H9 (cell line): ENCODE measurements around the gene EMB. TPM values are rescaled to one million over a fixed set of nuclear protein-coding genes. Genes with fewer than 3 reads are reported as not detected.
A peak's percentile ranks its signal among the peaks of the same experiment; 100 is the strongest.
"Not testable (repeated sequence)": the region's sequence is repeated elsewhere in the genome, so short reads cannot be mapped to it uniquely, and the experiment has no call there.

ENCODE experiments used
- DNase-seq: peaks from one replicate; pipeline ENCODE4 v3.0.0-alpha.2; 2017
- H2AFZ ChIP-seq: one replicate; pipeline ENCODE4 v1.6.1; 2013; ENCODE audit warnings: mild to moderate bottlenecking, low read length, control low read depth, moderate library complexity
- H2AK5ac ChIP-seq: 2 replicates; pipeline ENCODE4 v1.6.1; 2013; ENCODE audit warnings: low read length, control low read depth, mixed read lengths; ENCODE audit not compliant: insufficient read length
- H2BK120ac ChIP-seq: one replicate; pipeline ENCODE4 v1.6.1; 2013; ENCODE audit warnings: low read depth, mild to moderate bottlenecking, low read length, control low read depth, inconsistent platforms; ENCODE audit not compliant: poor library complexity, severe bottlenecking
- H2BK12ac ChIP-seq: 2 replicates; pipeline ENCODE4 v1.6.1; 2013; ENCODE audit warnings: low read length, control low read depth, mixed read lengths, low read depth; ENCODE audit not compliant: insufficient read length
- H2BK15ac ChIP-seq: 2 replicates; pipeline ENCODE4 v1.6.1; 2013; ENCODE audit warnings: low read depth, low read length, control low read depth
- H2BK20ac ChIP-seq: one replicate; pipeline ENCODE4 v1.6.1; 2013; ENCODE audit warnings: low read depth, mild to moderate bottlenecking, low read length, control low read depth, inconsistent platforms; ENCODE audit not compliant: poor library complexity, severe bottlenecking
- H2BK5ac ChIP-seq: 2 replicates; pipeline ENCODE4 v1.6.1; 2013; ENCODE audit warnings: low read length, control low read depth, mixed read lengths; ENCODE audit not compliant: insufficient read length
- H3K14ac ChIP-seq: 2 replicates; pipeline ENCODE4 v1.6.1; 2013; ENCODE audit warnings: low read length, control low read depth; ENCODE audit not compliant: insufficient read depth
- H3K18ac ChIP-seq: 2 replicates; pipeline ENCODE4 v1.6.1; 2013; ENCODE audit warnings: low read depth, mild to moderate bottlenecking, mixed read lengths, low read length, control low read depth; ENCODE audit not compliant: insufficient read length
- H3K23ac ChIP-seq: 2 replicates; pipeline ENCODE4 v1.6.1; 2013; ENCODE audit warnings: low read length, control low read depth, mixed read lengths, low read depth; ENCODE audit not compliant: insufficient read length
- H3K23me2 ChIP-seq: 2 replicates; pipeline ENCODE4 v1.6.1; 2013; ENCODE audit warnings: low read depth, mild to moderate bottlenecking, mixed read lengths, low read length, control low read depth; ENCODE audit not compliant: insufficient read length, poor library complexity, severe bottlenecking
- H3K27ac ChIP-seq: 2 replicates; pipeline ENCODE4 v1.5.1; 2013; ENCODE audit warnings: low read length, control low read depth, mixed read lengths, low read depth; ENCODE audit not compliant: insufficient read length
- H3K27me3 ChIP-seq: 2 replicates; pipeline ENCODE4 v1.6.1; 2013; ENCODE audit warnings: low read length, control low read depth, inconsistent platforms; ENCODE audit not compliant: insufficient read depth
- H3K4ac ChIP-seq: 2 replicates; pipeline ENCODE4 v1.6.1; 2013; ENCODE audit warnings: low read depth, mild to moderate bottlenecking, control low read depth, inconsistent platforms, low read length, moderate library complexity
- H3K4me1 ChIP-seq: 2 replicates; pipeline ENCODE4 v1.6.1; 2013; ENCODE audit warnings: low read length, control low read depth, inconsistent platforms; ENCODE audit not compliant: insufficient read depth
- H3K4me2 ChIP-seq: 2 replicates; pipeline ENCODE4 v1.6.1; 2013; ENCODE audit warnings: low read length, control low read depth, mixed read lengths; ENCODE audit not compliant: insufficient read length, insufficient read depth
- H3K56ac ChIP-seq: 2 replicates; pipeline ENCODE4 v1.6.1; 2013; ENCODE audit warnings: low read depth, mild to moderate bottlenecking, mixed read lengths, low read length, control low read depth; ENCODE audit not compliant: insufficient read length
- H3K79me1 ChIP-seq: 2 replicates; pipeline ENCODE4 v1.6.1; 2013; ENCODE audit warnings: low read depth, mild to moderate bottlenecking, moderate library complexity, low read length, control low read depth, inconsistent platforms; ENCODE audit not compliant: insufficient read depth, poor library complexity, severe bottlenecking
- H3K79me2 ChIP-seq: 2 replicates; pipeline ENCODE4 v1.6.1; 2013; ENCODE audit warnings: low read length, control low read depth, inconsistent platforms; ENCODE audit not compliant: insufficient read depth
- H3K9ac ChIP-seq: 2 replicates; pipeline ENCODE4 v1.6.1; 2013; ENCODE audit warnings: low read length, control low read depth, mixed read lengths; ENCODE audit not compliant: insufficient read length; ENCODE audit errors: extremely low read depth
- H3K9me3 ChIP-seq: one replicate; pipeline ENCODE4 v1.6.1; 2013; ENCODE audit warnings: low read depth, low read length, inconsistent platforms; ENCODE audit not compliant: control insufficient read depth
- H3T11ph ChIP-seq: one replicate; pipeline ENCODE4 v1.6.1; 2013; ENCODE audit warnings: mild to moderate bottlenecking, low read length, control low read depth, inconsistent platforms
- H4K20me1 ChIP-seq: one replicate; pipeline ENCODE4 v1.6.1; 2013; ENCODE audit not compliant: control insufficient read depth, insufficient read length, insufficient read depth
- H4K5ac ChIP-seq: 2 replicates; pipeline ENCODE4 v1.6.1; 2013; ENCODE audit warnings: low read depth, mild to moderate bottlenecking, mixed read lengths, low read length, control low read depth; ENCODE audit not compliant: insufficient read length
- H4K8ac ChIP-seq: replicated peaks from 2 replicates; pipeline ENCODE4 v1.6.1; 2013; ENCODE audit warnings: low read length, control low read depth, mixed read lengths, low read depth; ENCODE audit not compliant: insufficient read length
- H4K91ac ChIP-seq: 2 replicates; pipeline ENCODE4 v1.6.1; 2013; ENCODE audit warnings: low read depth, mild to moderate bottlenecking, moderate library complexity, mixed read lengths, low read length, control low read depth; ENCODE audit not compliant: insufficient read length
- H3K27ac Mint-ChIP-seq, 3 experiments: 2 replicates in 2 of 3; 3 replicates in 1 of 3; pipeline ENCODE4 v1.8.0; 2020 to 2021; ENCODE audit warnings: mixed read lengths in 3 of 3, mild to moderate bottlenecking in 1 of 3, moderate library complexity in 1 of 3
- H3K27me3 Mint-ChIP-seq: 2 replicates; pipeline ENCODE4 v1.8.0; 2021; ENCODE audit warnings: low read depth, mild to moderate bottlenecking, moderate library complexity, mixed read lengths
- H3K36me3 Mint-ChIP-seq, 3 experiments: 2 replicates in 2 of 3; 3 replicates in 1 of 3; pipeline ENCODE4 v1.8.0; 2020 to 2021; ENCODE audit warnings: low read depth in 3 of 3, mixed read lengths in 3 of 3; ENCODE audit not compliant: insufficient read depth in 1 of 3
- H3K4me1 Mint-ChIP-seq, 2 experiments: 2 replicates each; pipeline ENCODE4 v1.8.0; 2020; ENCODE audit warnings: mixed read lengths in 2 of 2
- H3K4me3 Mint-ChIP-seq, 2 experiments: 2 replicates in 1 of 2; 3 replicates in 1 of 2; pipeline ENCODE4 v1.8.0; 2020 to 2021; ENCODE audit warnings: mild to moderate bottlenecking in 2 of 2, mixed read lengths in 2 of 2, moderate library complexity in 1 of 2
- H3K9me3 Mint-ChIP-seq, 2 experiments: 2 replicates in 1 of 2; 3 replicates in 1 of 2; pipeline ENCODE4 v1.8.0; 2020; ENCODE audit warnings: mild to moderate bottlenecking in 2 of 2, mixed read lengths in 2 of 2, moderate library complexity in 1 of 2
- WGBS: extraction: QIAGEN DNeasy Blood & Tissue Kit; methylation state at CpG from one replicate; pipeline ENCODE4 v1.1.7; 2013; ENCODE audit warnings: missing lambda C conversion rate, low lambda C conversion rate, mixed read lengths; ENCODE audit not compliant: insufficient read length; ENCODE audit errors: extremely low coverage; 5-methylcytosine and 5-hydroxymethylcytosine counted together
- total RNA-seq: library from RNA; stranded (reverse); gene quantifications from 2 replicates; pipeline ENCODE4 v1.2.1, GENCODE V29; 2021

EMB gene
- total RNA-seq, 1 experiment from 2014 or later: 39.4 TPM

GRCh38 chr5:50416637-50417036 lies 24.5 kb downstream of the EMB start:
- H3K18ac ChIP-seq: not testable (repeated sequence)

More at GRCh38 chr5:50416637-50417036, 24.5 kb downstream of the EMB start:
- H3K4me3 Mint-ChIP-seq, H3K23me2 ChIP-seq, H2BK5ac ChIP-seq, H3K23ac ChIP-seq, H3K79me1 ChIP-seq, H2BK20ac ChIP-seq, H3K14ac ChIP-seq, H3K27me3 ChIP-seq, H4K5ac ChIP-seq, H3T11ph ChIP-seq, H2AFZ ChIP-seq, H4K20me1 ChIP-seq, H2AK5ac ChIP-seq, H3K56ac ChIP-seq, H3K9ac ChIP-seq, H3K27ac ChIP-seq, H3K9me3 ChIP-seq, H2BK12ac ChIP-seq, H2BK120ac ChIP-seq, H4K8ac ChIP-seq, H3K4me1 ChIP-seq, H3K79me2 ChIP-seq, H3K4me2 ChIP-seq, H3K27me3 Mint-ChIP-seq, H4K91ac ChIP-seq, DNase-seq, H3K36me3 Mint-ChIP-seq, H2BK15ac ChIP-seq, H3K9me3 Mint-ChIP-seq, H3K4ac ChIP-seq: not testable (repeated sequence)
- no CpG with 5 or more reads among the region's 3 CpGs for WGBS
- H3K27ac Mint-ChIP-seq: peak overlapping the region in 1 of 3 experiments; percentile 69; a peak in 1 of 7 replicates
- H3K4me1 Mint-ChIP-seq: peaks cover 9 to 12% of the 10 kb centered on the region in 2 experiments
